Ishikawa (cell line): ENCODE measurements around the gene TRIM59.
A peak's percentile ranks its signal among the peaks of the same experiment; 100 is the strongest.

Experiments
- CEBPB ChIP-seq: IDR thresholded peaks from 2 replicates; pipeline ENCODE4 v1.6.1; 2012
- CREB1 ChIP-seq: IDR thresholded peaks from 2 replicates; pipeline ENCODE4 v1.6.1; 2012; ENCODE audit warnings: low read depth
- EGR1 ChIP-seq: IDR thresholded peaks from 2 replicates; pipeline ENCODE4 v1.6.1; 2012
- EP300 ChIP-seq: IDR thresholded peaks from 2 replicates; pipeline ENCODE4 v1.6.1; 2012; ENCODE audit warnings: borderline replicate concordance
- FOXM1 ChIP-seq: IDR thresholded peaks from 2 replicates; pipeline ENCODE4 v1.6.1; 2012; ENCODE audit warnings: low read depth, borderline replicate concordance
- MAX ChIP-seq: IDR thresholded peaks from 2 replicates; pipeline ENCODE4 v1.6.1; 2012
- NFIC ChIP-seq: IDR thresholded peaks from 2 replicates; pipeline ENCODE4 v1.6.1; 2012
- RAD21 ChIP-seq: IDR thresholded peaks from 2 replicates; pipeline ENCODE4 v1.6.1; 2012; ENCODE audit warnings: low read depth
- REST ChIP-seq: IDR thresholded peaks from 2 replicates; pipeline ENCODE4 v1.6.1; 2012; ENCODE audit warnings: low read depth, mild to moderate bottlenecking
- TAF1 ChIP-seq: IDR thresholded peaks from 2 replicates; pipeline ENCODE4 v1.6.1; 2012; ENCODE audit warnings: low read depth, mild to moderate bottlenecking
- TCF12 ChIP-seq: IDR thresholded peaks from 2 replicates; pipeline ENCODE4 v1.6.1; 2012; ENCODE audit warnings: low read depth
- TEAD4 ChIP-seq: IDR thresholded peaks from 2 replicates; pipeline ENCODE4 v1.6.1; 2012
- USF1 ChIP-seq: IDR thresholded peaks from 2 replicates; pipeline ENCODE4 v1.6.1; 2012
- YY1 ChIP-seq: IDR thresholded peaks from 2 replicates; pipeline ENCODE4 v1.6.1; 2012; ENCODE audit warnings: low read depth
- ZBTB7A ChIP-seq: IDR thresholded peaks from 2 replicates; pipeline ENCODE4 v1.6.1; 2012; ENCODE audit warnings: low read depth

The TRIM59 gene

GRCh38 chr3:160435747-160436146 lies 13.8 kb downstream of the TRIM59 start:
- TF ChIP-seq FOXM1 (no peak), REST (no peak)

GRCh38 chr3:160435095-160435494 lies 14.5 kb downstream of the TRIM59 start:
- no peak for TF ChIP-seq ZBTB7A
- TF ChIP-seq MAX: no peak
- TF ChIP-seq USF1: no peak
- no peak for TF ChIP-seq TAF1
- TF ChIP-seq TCF12: no peak
- no peak for TF ChIP-seq REST
- no peak for TF ChIP-seq CREB1
- no peak for TF ChIP-seq NFIC
- no peak for TF ChIP-seq FOXM1
- TF ChIP-seq RAD21: no peak
- no peak for TF ChIP-seq EGR1
- no peak for TF ChIP-seq YY1
- TF ChIP-seq EP300: no peak
- TF ChIP-seq CEBPB: no peak
- no peak for TF ChIP-seq TEAD4

GRCh38 chr3:160434071-160434470 lies 15.5 kb downstream of the TRIM59 start:
- no peak for TF ChIP-seq USF1

GRCh38 chr3:160427832-160428424 lies 21.7 kb downstream of the TRIM59 start:
- TF ChIP-seq TCF12 (no peak), TEAD4 (no peak), NFIC (no peak), MAX (no peak), EGR1 (no peak)

GRCh38 chr3:160417311-160417710 lies 32.3 kb downstream of the TRIM59 start:
- TF ChIP-seq REST (no peak), TCF12 (no peak), CREB1 (no peak)

- TF ChIP-seq YY1 (no peak), RAD21 (peak; percentile 53), TCF12 (no peak), REST (no peak), FOXM1 (no peak), EGR1 (no peak), CEBPB (no peak), NFIC (no peak)
Observed at GRCh38 chr3:160413613-160414248, 35.9 kb downstream of the TRIM59 start.
